Measurements from ENCODE around the gene VEPH1. TPM values are rescaled to one million over a fixed set of nuclear protein-coding genes. Genes with fewer than 3 reads are reported as not detected.

The VEPH1 gene
- total and polyA plus RNA-seq, 2 experiments from 2014 or later: 36.8 to 44.0 TPM

DNA sequence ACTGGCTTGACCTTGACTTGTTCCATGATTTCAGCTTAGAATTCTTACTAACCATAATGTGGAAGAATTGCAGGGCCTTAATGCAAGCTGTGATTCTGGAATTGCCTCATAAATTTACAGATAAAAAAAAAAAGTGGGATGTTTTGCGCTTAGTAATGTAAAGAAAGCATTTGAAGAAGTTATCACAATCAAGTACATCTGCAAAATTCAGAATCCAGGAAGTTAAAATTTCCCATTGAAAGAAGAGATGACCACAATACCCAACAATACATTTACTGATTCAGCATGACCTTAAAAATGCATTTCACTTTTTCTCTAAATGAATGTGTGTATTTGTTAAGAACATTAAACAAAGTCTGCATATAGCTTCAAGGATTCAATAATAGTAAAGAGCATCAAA lies 278.2 kb downstream of the VEPH1 start:
- in situ Hi-C loops (cut with MboI): no loop called here
- Histone ChIP-seq H3K4me2 (ENCODE audit: unreplicated experiment) (no peak overlapping the region), H3K27ac (no peak overlapping the region), H3K36me3 (ENCODE audit: low read depth) (no peaks in the 10 kb centered on the region), H3K9ac (no peak overlapping the region), H3F3A (ENCODE audit: insufficient read depth) (no peaks in the 10 kb centered on the region; the same call in 1 of the 2 replicates), H3K9me3 (ENCODE audit: low read depth) (no peaks in the 10 kb centered on the region), H3K4me1 (ENCODE audit: insufficient read depth) (peaks cover 10% of the 10 kb centered on the region), H3K27me3 (replicated peaks; ENCODE audit: insufficient read depth) (no peaks in the 10 kb centered on the region), H2AFZ (no peak overlapping the region), H3K4me3 (no peak overlapping the region), H3K9me2 (ENCODE audit: insufficient read depth) (no peaks in the 10 kb centered on the region), H4K20me1 (ENCODE audit: insufficient read depth) (no peaks in the 10 kb centered on the region), H3K79me2 (ENCODE audit: insufficient read depth) (no peaks in the 10 kb centered on the region)
- TF ChIP-seq EZH2 (IDR thresholded peaks at IDR 0.05; ENCODE audit: insufficient read depth, poor library complexity, severe bottlenecking): no peak
- no peak for TF ChIP-seq EZH2phosphoT487 (IDR thresholded peaks at IDR 0.05; ENCODE audit: insufficient read depth, low read depth)
- 91 to 100% methylated on average over 1 of the region's 1 CpG for WGBS, 2 experiments (ENCODE audit: low coverage in 1 of 2, low lambda C conversion rate in 2 of 2, missing lambda C conversion rate in 2 of 2)
- DNase-seq: no peak

DNA sequence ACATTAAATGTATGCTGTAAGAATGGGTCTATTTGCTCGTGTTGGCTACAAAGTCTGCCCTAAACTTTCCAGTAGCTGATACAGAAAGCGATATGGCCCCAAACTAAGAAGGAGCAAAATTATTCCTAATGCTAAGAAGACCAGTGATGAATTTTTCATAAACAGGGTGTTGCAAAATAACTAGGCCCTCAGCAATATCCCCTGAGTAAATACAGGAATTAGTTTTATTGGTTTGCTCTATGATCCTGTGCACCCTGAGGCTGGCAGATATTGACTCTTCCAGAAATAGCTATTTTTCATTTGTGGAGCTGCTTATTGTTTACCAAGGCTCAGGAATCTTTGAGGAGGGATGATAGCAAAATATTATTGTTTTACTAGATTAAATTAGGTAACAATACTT lies 282.3 kb downstream of the VEPH1 start:
- Histone ChIP-seq H3K27me3 (replicated peaks; ENCODE audit: insufficient read depth) (no peaks in the 10 kb centered on the region), H3K27ac (no peak overlapping the region), H3K36me3 (ENCODE audit: low read depth) (no peaks in the 10 kb centered on the region), H3K9me2 (ENCODE audit: insufficient read depth) (no peaks in the 10 kb centered on the region), H2AFZ (no peak overlapping the region), H3K4me1 (ENCODE audit: insufficient read depth) (peaks cover under 1% of the 10 kb centered on the region), H3K9me3 (ENCODE audit: low read depth) (no peaks in the 10 kb centered on the region), H3K4me3 (no peak overlapping the region), H3F3A (ENCODE audit: insufficient read depth) (no peaks in the 10 kb centered on the region; the same call in 1 of the 2 replicates), H3K4me2 (ENCODE audit: unreplicated experiment) (no peak overlapping the region), H3K9ac (no peak overlapping the region), H3K79me2 (ENCODE audit: insufficient read depth) (no peaks in the 10 kb centered on the region), H4K20me1 (ENCODE audit: insufficient read depth) (no peaks in the 10 kb centered on the region)
- no peak for DNase-seq
- WGBS, 2 experiments (ENCODE audit: low coverage in 1 of 2, low lambda C conversion rate in 2 of 2, missing lambda C conversion rate in 2 of 2): 58 to 79% methylated on average over 2 of the region's 2 CpGs
- in situ Hi-C loops (cut with MboI): no loop called here
- TF ChIP-seq EZH2 (IDR thresholded peaks at IDR 0.05; ENCODE audit: insufficient read depth, poor library complexity, severe bottlenecking) (no peak), EZH2phosphoT487 (IDR thresholded peaks at IDR 0.05; ENCODE audit: insufficient read depth, low read depth) (no peak)

DNA sequence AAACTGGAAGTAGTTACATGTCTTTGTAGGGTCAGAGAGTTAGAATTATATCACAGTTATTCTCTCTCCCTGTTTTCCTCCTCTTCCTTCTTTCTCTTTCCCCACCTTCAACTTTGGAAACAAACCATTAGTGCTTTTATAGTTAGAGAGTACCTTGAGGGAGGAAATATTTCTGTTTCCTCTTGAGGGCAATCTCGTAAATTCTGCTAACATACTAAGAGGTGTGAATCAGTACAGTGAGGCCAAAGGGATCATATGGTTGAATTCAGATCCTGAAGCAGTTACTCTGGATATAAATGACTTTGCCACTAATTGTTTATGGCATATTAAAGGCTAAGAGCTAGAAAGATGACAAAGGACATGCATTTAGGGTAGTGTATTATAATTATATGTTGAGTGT lies 283.0 kb downstream of the VEPH1 start:
- Histone ChIP-seq H3K27me3 (replicated peaks; ENCODE audit: insufficient read depth) (no peaks in the 10 kb centered on the region), H3F3A (ENCODE audit: insufficient read depth) (no peaks in the 10 kb centered on the region), H3K36me3 (ENCODE audit: low read depth) (no peaks in the 10 kb centered on the region), H3K4me3 (no peak overlapping the region), H4K20me1 (ENCODE audit: insufficient read depth) (no peaks in the 10 kb centered on the region), H3K4me2 (ENCODE audit: unreplicated experiment) (no peak overlapping the region), H2AFZ (peak overlapping the region; percentile 32; the same call in 1 of the 2 replicates), H3K79me2 (ENCODE audit: insufficient read depth) (no peaks in the 10 kb centered on the region), H3K4me1 (ENCODE audit: insufficient read depth) (no peaks in the 10 kb centered on the region), H3K9me2 (ENCODE audit: insufficient read depth) (no peaks in the 10 kb centered on the region), H3K9ac (no peak overlapping the region), H3K27ac (no peak overlapping the region), H3K9me3 (ENCODE audit: low read depth) (no peaks in the 10 kb centered on the region)
- WGBS, 2 experiments (ENCODE audit: low coverage in 1 of 2, low lambda C conversion rate in 2 of 2, missing lambda C conversion rate in 2 of 2): 77 to 84% methylated on average over 1 of the region's 1 CpG
- in situ Hi-C loops (cut with MboI): no loop called here
- TF ChIP-seq EZH2phosphoT487 (IDR thresholded peaks at IDR 0.05; ENCODE audit: insufficient read depth, low read depth) (no peak), EZH2 (IDR thresholded peaks at IDR 0.05; ENCODE audit: insufficient read depth, poor library complexity, severe bottlenecking) (no peak)
- DNase-seq: no peak

DNA sequence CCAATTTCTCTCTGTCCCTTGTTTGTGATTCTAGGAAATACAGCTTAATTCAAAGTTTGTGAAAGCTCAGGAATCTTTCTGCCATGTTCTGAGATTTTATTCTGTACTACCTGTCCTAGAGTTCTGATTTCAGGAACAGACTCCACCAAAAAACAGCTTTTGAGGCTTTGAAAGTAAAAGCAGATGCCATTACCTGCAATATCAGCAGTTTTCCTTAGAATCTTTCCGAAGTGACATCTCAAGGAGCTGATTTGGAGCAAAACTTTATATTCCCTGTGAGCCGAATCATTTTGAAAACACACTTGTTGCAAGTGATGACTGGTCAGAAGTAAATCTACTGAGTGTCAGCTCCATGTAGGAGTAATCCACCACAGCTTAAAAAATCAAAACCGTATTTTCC lies 284.0 kb downstream of the VEPH1 start:
- no peaks in the 10 kb centered on the region for H3K4me1 ChIP-seq (ENCODE audit: insufficient read depth)
- no peak for TF ChIP-seq EZH2phosphoT487 (IDR thresholded peaks at IDR 0.05; ENCODE audit: insufficient read depth, low read depth)
- no peak for TF ChIP-seq EZH2 (IDR thresholded peaks at IDR 0.05; ENCODE audit: insufficient read depth, poor library complexity, severe bottlenecking)
- H2AFZ ChIP-seq: 0 out of 2 replicates have a peak overlapping the region, but pooled peaks have one; percentile 3
- 85 to 87% methylated on average over 3 of the region's 3 CpGs for WGBS, 2 experiments (ENCODE audit: low coverage in 1 of 2, low lambda C conversion rate in 2 of 2, missing lambda C conversion rate in 2 of 2)
- no peaks in the 10 kb centered on the region for H3K9me2 ChIP-seq (ENCODE audit: insufficient read depth)
- no peaks in the 10 kb centered on the region for H3K79me2 ChIP-seq (ENCODE audit: insufficient read depth)
- no peaks in the 10 kb centered on the region for H3K9me3 ChIP-seq (ENCODE audit: low read depth)
- H3K9ac ChIP-seq: no peak overlapping the region
- no peaks in the 10 kb centered on the region for H3K36me3 ChIP-seq (ENCODE audit: low read depth)
- no peak for DNase-seq
- in situ Hi-C loops (cut with MboI): no loop called here
- no peaks in the 10 kb centered on the region for H4K20me1 ChIP-seq (ENCODE audit: insufficient read depth)
- no peak overlapping the region for H3K4me3 ChIP-seq
- no peaks in the 10 kb centered on the region for H3F3A ChIP-seq (ENCODE audit: insufficient read depth)
- H3K27ac ChIP-seq: no peak overlapping the region
- H3K4me2 ChIP-seq (ENCODE audit: unreplicated experiment): no peak overlapping the region
- H3K27me3 ChIP-seq (replicated peaks; ENCODE audit: insufficient read depth): no peaks in the 10 kb centered on the region

Other genes starting within 250 kb of the VEPH1 start
- 267 and 300 TPM in 2 replicates for gene PTX3, start 66.6 kb downstream of the VEPH1 start, total RNA-seq (2014; rRNA removed; shearing (Covaris generic))
- gene PTX3, start 66.6 kb downstream of the VEPH1 start, polyA plus RNA-seq (2016; fragmentation: Nextera tagmentation; extraction: Ambion mirVana): 251 and 261 TPM in 2 replicates

Measured in GM23248 (cell line).